NK-92 (cell line): Measurements from ENCODE around the gene MLYCD.
"Not testable (repeated sequence)": the region's sequence is repeated elsewhere in the genome, so short reads cannot be mapped to it uniquely, and the experiment has no call there.

Source experiments
- DNase-seq: peaks from one replicate; lab custom pipeline; 2025; ENCODE audit not compliant: unreplicated experiment; lab: John Stamatoyannopoulos, UW

Gene MLYCD

GRCh38 chr16:83939266-83939855 lies 40.4 kb downstream of the MLYCD start:
- DNase-seq: no peak

- no peak for DNase-seq
Measured at GRCh38 chr16:83940119-83940518, 41.2 kb downstream of the MLYCD start.

- no peak for DNase-seq
Measured at GRCh38 chr16:83940630-83941378, 41.9 kb downstream of the MLYCD start.

GRCh38 chr16:83941546-83941945 lies 42.6 kb downstream of the MLYCD start:
- not testable (repeated sequence) for DNase-seq

GRCh38 chr16:83942074-83942473 lies 43.2 kb downstream of the MLYCD start:
- DNase-seq: no peak

GRCh38 chr16:83942815-83943515 lies 44.0 kb downstream of the MLYCD start:
- DNase-seq: no peak

GRCh38 chr16:83943516-83944050 lies 44.7 kb downstream of the MLYCD start:
- no peak for DNase-seq

GRCh38 chr16:83945587-83945986 lies 46.7 kb downstream of the MLYCD start:
- no peak for DNase-seq

GRCh38 chr16:83946154-83946780 lies 47.4 kb downstream of the MLYCD start:
- DNase-seq: no peak

GRCh38 chr16:83946781-83947566 lies 48.1 kb downstream of the MLYCD start:
- DNase-seq: no peak

- no peak for DNase-seq
Measured at GRCh38 chr16:83947642-83948234, 48.8 kb downstream of the MLYCD start.

- no peak for DNase-seq
Measured at GRCh38 chr16:83948914-83949723, 50.2 kb downstream of the MLYCD start.

- DNase-seq: no peak
Measured at GRCh38 chr16:83949724-83950001, 50.7 kb downstream of the MLYCD start.

- DNase-seq: not testable (repeated sequence)
Measured at GRCh38 chr16:83950862-83951399, 52.0 kb downstream of the MLYCD start.

- DNase-seq: no peak
Measured at GRCh38 chr16:83951544-83951943, 52.6 kb downstream of the MLYCD start.

GRCh38 chr16:83952587-83952939 lies 53.6 kb downstream of the MLYCD start:
- no peak for DNase-seq

- DNase-seq: no peak
Measured at GRCh38 chr16:83952940-83953795, 54.3 kb downstream of the MLYCD start, which contains the start of gene OSGIN1. Gene OSGIN1 (plus strand): TSS chr16:83953240. CDS start chr16:83957672, 4,432 bp downstream.

- no peak for DNase-seq
Measured at GRCh38 chr16:83953796-83954576, 55.1 kb downstream of the MLYCD start.
